ENCODE results near the gene TAS1R1. TPM values are rescaled to one million over a fixed set of nuclear protein-coding genes. Genes with fewer than 3 reads are reported as not detected.

The TAS1R1 gene
- total and polyA plus RNA-seq, 11 donors, result not detected

GRCh38 chr1:6592865-6593593, 37.9 kb downstream of the TAS1R1 start:
- ATAC-seq, result no peak
- no peak for TF ChIP-seq CTCF (IDR thresholded peaks at IDR 0.05)
- TF ChIP-seq POLR2A (IDR thresholded peaks at IDR 0.05), result no peak
- Histone ChIP-seq H3K27me3 (no peaks in the 10 kb centered on the region), H3K27ac (peak overlapping the region in 6 of 12 donors; percentile 17 to 68 (median 48)), H3K36me3 (peaks cover 0 to 99% (median 93%) of the 10 kb centered on the region in 9 donors), H3K4me1 (peaks cover 0 to 97% (median 55%) of the 10 kb centered on the region in 12 donors), H3K4me3 (no peak overlapping the region), H3K9me3 (no peaks in the 10 kb centered on the region)
- intact Hi-C loops (cut with DNase I), result no loop called here
- 89 to 91% (median 91%) methylated on average over 20 to 38 of the region's 38 CpGs for WGBS, 4 donors
- DNase-seq, result no peak

DNA sequence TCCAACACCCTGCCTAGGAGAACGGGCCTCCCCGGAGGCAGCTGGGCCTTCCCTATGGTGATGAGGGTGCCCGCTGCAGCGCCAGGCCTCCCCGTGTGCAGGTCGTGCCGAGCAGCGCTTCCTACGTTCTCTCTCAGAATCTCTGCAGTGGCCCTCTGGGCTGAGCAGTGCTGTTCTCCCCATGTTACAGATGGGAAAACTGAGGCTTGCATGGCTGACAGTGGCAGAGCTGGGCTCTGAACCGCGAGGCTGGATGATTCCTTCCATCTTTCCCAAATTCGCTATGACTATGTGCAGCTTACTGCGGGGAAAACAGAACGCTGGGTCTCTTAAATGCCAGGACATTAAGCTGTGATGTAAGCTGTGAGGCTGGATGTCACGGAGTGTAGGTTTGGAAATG, 38.7 kb downstream of the TAS1R1 start:
- Histone ChIP-seq H3K27me3 (no peaks in the 10 kb centered on the region), H3K4me1 (peaks cover 0 to 97% (median 57%) of the 10 kb centered on the region in 12 donors), H3K27ac (no peak overlapping the region), H3K9me3 (no peaks in the 10 kb centered on the region), H3K36me3 (peaks cover 0 to 99% (median 93%) of the 10 kb centered on the region in 9 donors), H3K4me3 (no peak overlapping the region)
- 92 to 96% (median 94%) methylated on average over 7 to 15 of the region's 15 CpGs for WGBS, 4 donors
- intact Hi-C loops (cut with DNase I), result no loop called here
- TF ChIP-seq CTCF (IDR thresholded peaks at IDR 0.05) (no peak), POLR2A (IDR thresholded peaks at IDR 0.05) (no peak)
- DNase-seq (no peak), ATAC-seq (no peak)

DNA sequence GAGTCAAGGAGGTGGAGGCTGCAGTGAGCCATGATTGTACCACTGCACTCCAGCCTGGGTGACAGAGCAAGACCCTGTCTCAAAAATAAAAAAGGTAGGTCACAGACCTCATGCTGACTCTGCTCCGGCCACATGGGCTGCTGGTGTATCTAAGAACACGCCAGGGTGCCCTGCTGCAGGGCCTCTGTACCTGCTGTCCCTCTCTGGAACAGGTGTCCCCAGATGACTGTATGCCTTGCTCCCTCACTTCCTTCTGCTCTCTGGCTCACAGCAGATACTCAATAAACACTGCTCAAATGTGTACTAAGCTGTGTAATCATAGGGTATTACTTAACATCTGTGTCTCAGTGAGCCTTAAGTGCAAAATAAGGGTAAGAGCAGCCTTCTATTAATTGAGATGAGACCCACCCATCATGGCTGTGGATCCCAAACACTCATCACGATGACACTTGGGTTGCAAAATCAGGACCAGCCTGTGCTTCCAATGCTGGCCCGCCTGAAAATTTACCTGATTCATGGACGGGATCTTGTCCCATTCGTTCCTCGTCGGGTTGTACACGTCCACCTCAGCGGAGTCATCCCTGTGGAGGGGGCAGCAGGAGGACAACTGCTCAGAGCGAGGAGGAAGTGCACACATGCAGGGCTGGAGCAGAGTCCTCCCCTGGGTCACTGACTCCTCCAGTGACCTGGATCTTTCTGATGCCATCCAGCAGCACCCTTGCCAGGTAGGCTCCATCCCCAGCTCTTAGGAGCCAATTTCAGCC, 40.1 kb downstream of the TAS1R1 start:
- Histone ChIP-seq H3K27ac (peak overlapping the region in 1 of 12 donors; percentile 98), H3K9me3 (no peaks in the 10 kb centered on the region), H3K27me3 (no peaks in the 10 kb centered on the region), H3K36me3 (peaks cover 0 to 92% (median 84%) of the 10 kb centered on the region in 9 donors), H3K4me3 (no peak overlapping the region), H3K4me1 (peaks cover 6 to 97% (median 61%) of the 10 kb centered on the region in 12 donors)
- intact Hi-C loops (cut with DNase I), result no loop called here
- no peak for TF ChIP-seq CTCF (IDR thresholded peaks at IDR 0.05)
- TF ChIP-seq POLR2A (IDR thresholded peaks at IDR 0.05), result no peak
- DNase-seq (no peak), ATAC-seq (no peak)
- WGBS, 4 donors, result 84 to 94% (median 90%) methylated on average over 4 to 11 of the region's 11 CpGs

GRCh38 chr1:6596351-6596750, 41.2 kb downstream of the TAS1R1 start:
- Histone ChIP-seq H3K36me3 (peaks cover 0 to 81% (median 73%) of the 10 kb centered on the region in 9 donors), H3K4me1 (peaks cover 10 to 94% (median 60%) of the 10 kb centered on the region in 12 donors), H3K9me3 (no peaks in the 10 kb centered on the region), H3K27me3 (no peaks in the 10 kb centered on the region), H3K27ac (peak overlapping the region in 11 of 12 donors; percentile 42 to 100 (median 67)), H3K4me3 (peak overlapping the region in 6 of 12 donors; percentile 2 to 30 (median 4))
- TF ChIP-seq POLR2A (IDR thresholded peaks at IDR 0.05) (no peak), CTCF (IDR thresholded peaks at IDR 0.05) (no peak)
- intact Hi-C loops (cut with DNase I), result no loop called here
- DNase-seq, result no peak
- 54 to 60% (median 57%) methylated on average over 7 of the region's 7 CpGs for WGBS, 4 donors
- no peak for ATAC-seq

Measured in heart left ventricle (tissue), 16 donors.